ENCODE data around the gene BRAT1.
"Not testable (repeated sequence)": the region's sequence is repeated elsewhere in the genome, so short reads cannot be mapped to it uniquely, and the experiment has no call there.

Gene BRAT1

GRCh38 chr7:2583798-2584580, 28.7 kb upstream of the BRAT1 start:
- no peak for DNase-seq (ENCODE audit: low read depth)

- no peak for DNase-seq (ENCODE audit: low read depth)
Measured at GRCh38 chr7:2582006-2582735, 26.8 kb upstream of the BRAT1 start.

GRCh38 chr7:2580636-2581035, 25.3 kb upstream of the BRAT1 start:
- no peak for DNase-seq (ENCODE audit: low read depth)

GRCh38 chr7:2577914-2578680, 22.8 kb upstream of the BRAT1 start:
- no peak for DNase-seq (ENCODE audit: low read depth)

- no peak for DNase-seq (ENCODE audit: low read depth)
Measured at GRCh38 chr7:2576742-2577491, 21.6 kb upstream of the BRAT1 start.

- DNase-seq (ENCODE audit: low read depth): no peak
Measured at GRCh38 chr7:2575733-2576340, 20.5 kb upstream of the BRAT1 start.

- DNase-seq (ENCODE audit: low read depth): no peak
Measured at GRCh38 chr7:2575046-2575732, 19.9 kb upstream of the BRAT1 start.

GRCh38 chr7:2573761-2574160, 18.4 kb upstream of the BRAT1 start:
- DNase-seq (ENCODE audit: low read depth): no peak

GRCh38 chr7:2572101-2572842, 16.9 kb upstream of the BRAT1 start:
- peak; percentile 72 for DNase-seq (ENCODE audit: low read depth)

GRCh38 chr7:2571409-2571808, 16.1 kb upstream of the BRAT1 start:
- DNase-seq (ENCODE audit: low read depth): no peak

- no peak for DNase-seq (ENCODE audit: low read depth)
Measured at GRCh38 chr7:2570021-2570420, 14.7 kb upstream of the BRAT1 start.

- DNase-seq (ENCODE audit: low read depth): no peak
Measured at GRCh38 chr7:2569421-2569820, 14.1 kb upstream of the BRAT1 start.

- DNase-seq (ENCODE audit: low read depth): no peak
Measured at GRCh38 chr7:2568521-2569223, 13.3 kb upstream of the BRAT1 start.

GRCh38 chr7:2567679-2568278, 12.5 kb upstream of the BRAT1 start:
- peak; percentile 51 for DNase-seq (ENCODE audit: low read depth)

- DNase-seq (ENCODE audit: low read depth): no peak
Measured at GRCh38 chr7:2566890-2567678, 11.8 kb upstream of the BRAT1 start.

GRCh38 chr7:2566348-2566889, 11.1 kb upstream of the BRAT1 start:
- DNase-seq (ENCODE audit: low read depth): no peak

- no peak for DNase-seq (ENCODE audit: low read depth)
Measured at GRCh38 chr7:2564970-2565540, 9.7 kb upstream of the BRAT1 start.

- not testable (repeated sequence) for DNase-seq (ENCODE audit: low read depth)
Measured at GRCh38 chr7:2563955-2564354, 8.6 kb upstream of the BRAT1 start.

Measured in ELR (cell line).